Measurements from ENCODE around the gene FCHSD1. TPM values are rescaled to one million over a fixed set of nuclear protein-coding genes. Genes with fewer than 3 reads are reported as not detected.

The FCHSD1 gene
- total RNA-seq, 1 donor from 2014 or later = 28.6 TPM

DNA sequence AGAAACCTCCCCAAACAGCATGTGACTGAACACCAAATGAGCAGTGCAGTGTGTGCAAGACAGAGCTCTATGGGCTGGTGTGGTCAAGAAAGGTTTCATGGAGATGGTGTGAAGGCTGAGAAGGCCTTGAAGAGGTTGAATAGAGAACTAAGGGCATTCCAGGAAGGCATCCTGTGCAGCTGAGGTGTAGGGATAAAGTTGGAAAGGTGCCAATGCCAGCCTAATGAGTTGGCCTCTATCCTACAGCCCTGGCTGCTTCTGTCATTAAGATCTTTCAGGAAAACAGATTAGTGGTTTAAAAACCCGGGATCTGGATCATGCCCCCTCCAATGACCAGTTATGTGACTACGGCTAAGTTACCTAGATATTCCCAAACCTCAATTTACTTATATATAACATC lies 18.6 kb downstream of the FCHSD1 start:
- Mint-ChIP-seq H3K9me3 (ENCODE audit: unreplicated experiment) (no peaks in the 10 kb centered on the region), H3K4me1 (ENCODE audit: unreplicated experiment) (peaks cover 16% of the 10 kb centered on the region), H3K27me3 (ENCODE audit: unreplicated experiment) (no peaks in the 10 kb centered on the region), H3K4me3 (ENCODE audit: unreplicated experiment) (no peak overlapping the region), H3K27ac (ENCODE audit: unreplicated experiment) (no peak overlapping the region), H3K36me3 (ENCODE audit: unreplicated experiment) (peaks cover 24% of the 10 kb centered on the region)
- DNase-seq (ENCODE audit: extremely low spot score, unreplicated experiment) = no peak
- TF ChIP-seq, protein P1, sequence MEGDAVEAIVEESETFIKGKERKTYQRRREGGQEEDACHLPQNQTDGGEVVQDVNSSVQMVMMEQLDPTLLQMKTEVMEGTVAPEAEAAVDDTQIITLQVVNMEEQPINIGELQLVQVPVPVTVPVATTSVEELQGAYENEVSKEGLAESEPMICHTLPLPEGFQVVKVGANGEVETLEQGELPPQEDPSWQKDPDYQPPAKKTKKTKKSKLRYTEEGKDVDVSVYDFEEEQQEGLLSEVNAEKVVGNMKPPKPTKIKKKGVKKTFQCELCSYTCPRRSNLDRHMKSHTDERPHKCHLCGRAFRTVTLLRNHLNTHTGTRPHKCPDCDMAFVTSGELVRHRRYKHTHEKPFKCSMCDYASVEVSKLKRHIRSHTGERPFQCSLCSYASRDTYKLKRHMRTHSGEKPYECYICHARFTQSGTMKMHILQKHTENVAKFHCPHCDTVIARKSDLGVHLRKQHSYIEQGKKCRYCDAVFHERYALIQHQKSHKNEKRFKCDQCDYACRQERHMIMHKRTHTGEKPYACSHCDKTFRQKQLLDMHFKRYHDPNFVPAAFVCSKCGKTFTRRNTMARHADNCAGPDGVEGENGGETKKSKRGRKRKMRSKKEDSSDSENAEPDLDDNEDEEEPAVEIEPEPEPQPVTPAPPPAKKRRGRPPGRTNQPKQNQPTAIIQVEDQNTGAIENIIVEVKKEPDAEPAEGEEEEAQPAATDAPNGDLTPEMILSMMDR (IDR thresholded peaks at IDR 0.05) = no peak

DNA sequence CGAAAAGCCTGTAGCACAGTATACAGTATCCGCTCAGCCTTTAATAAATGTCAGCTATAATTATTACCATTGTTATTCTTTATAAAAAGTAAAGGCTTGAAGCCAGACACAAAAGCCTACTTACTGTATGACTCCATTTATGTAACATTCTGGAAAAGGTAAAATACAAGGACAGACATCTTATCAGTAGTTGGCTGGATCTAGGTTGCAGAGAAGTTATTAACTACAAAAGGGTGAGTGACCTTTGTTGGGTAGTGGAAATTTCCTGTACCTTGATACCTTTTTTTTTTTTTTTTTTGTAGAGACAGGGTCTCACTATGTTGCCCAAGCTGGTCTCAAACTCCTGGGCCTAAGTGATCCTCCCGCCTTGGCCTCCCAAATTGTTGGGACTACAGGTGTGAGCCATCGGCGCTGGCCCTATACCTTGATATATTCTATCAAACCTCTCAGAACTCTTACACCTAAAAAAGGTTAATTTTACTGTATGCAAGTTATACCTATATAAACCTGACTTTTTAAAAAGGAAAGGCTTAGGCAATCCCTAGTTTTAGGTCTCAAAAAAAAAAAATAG lies 20.6 kb downstream of the FCHSD1 start:
- no peaks in the 10 kb centered on the region for H3K27me3 Mint-ChIP-seq (ENCODE audit: unreplicated experiment)

DNA sequence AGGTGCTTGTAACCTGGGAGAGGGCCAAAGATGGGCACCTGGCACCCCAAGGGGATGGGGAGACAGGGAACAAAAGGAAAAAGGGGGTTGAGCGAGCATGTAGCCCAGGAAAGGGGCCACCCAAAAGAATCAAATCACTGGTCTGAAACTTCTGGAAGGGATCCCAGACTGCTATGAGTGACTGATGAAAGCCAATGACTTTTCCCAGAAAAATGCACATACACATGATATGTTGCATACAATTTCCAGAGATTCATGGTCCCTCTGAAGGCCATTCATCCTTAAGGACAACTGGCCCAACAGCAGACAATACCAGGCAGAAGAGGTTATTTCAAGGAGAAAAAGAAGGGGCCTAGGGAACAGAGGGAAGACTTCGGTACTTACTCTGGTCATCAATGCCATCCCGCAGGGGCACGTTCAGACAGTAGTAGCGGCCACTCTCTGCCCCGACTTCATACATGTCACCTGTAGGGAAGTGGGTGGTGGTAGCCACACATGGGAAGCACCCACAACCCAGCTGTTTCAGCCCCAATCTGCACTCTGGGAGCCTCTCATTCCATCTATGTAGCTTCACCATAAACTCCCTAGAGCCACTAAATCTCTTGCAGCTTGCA lies 22.9 kb downstream of the FCHSD1 start:
- no peak overlapping the region for H3K4me3 Mint-ChIP-seq (ENCODE audit: unreplicated experiment)
- no peak overlapping the region for H3K27ac Mint-ChIP-seq (ENCODE audit: unreplicated experiment)
- H3K27me3 Mint-ChIP-seq (ENCODE audit: unreplicated experiment) = no peaks in the 10 kb centered on the region
- TF ChIP-seq, protein P1 (IDR thresholded peaks at IDR 0.05) = no peak
- H3K4me1 Mint-ChIP-seq (ENCODE audit: unreplicated experiment) = no peaks in the 10 kb centered on the region
- H3K36me3 Mint-ChIP-seq (ENCODE audit: unreplicated experiment) = peaks cover 44% of the 10 kb centered on the region
- H3K9me3 Mint-ChIP-seq (ENCODE audit: unreplicated experiment) = no peaks in the 10 kb centered on the region
- no peak for DNase-seq (ENCODE audit: extremely low spot score, unreplicated experiment)

More for the DNA sequence above, 20.6 kb downstream of the FCHSD1 start:
- H3K4me3 Mint-ChIP-seq (ENCODE audit: unreplicated experiment) = no peak overlapping the region
- no peak overlapping the region for H3K27ac Mint-ChIP-seq (ENCODE audit: unreplicated experiment)
- H3K9me3 Mint-ChIP-seq (ENCODE audit: unreplicated experiment) = no peaks in the 10 kb centered on the region
- peaks cover 9% of the 10 kb centered on the region for H3K4me1 Mint-ChIP-seq (ENCODE audit: unreplicated experiment)
- peaks cover 35% of the 10 kb centered on the region for H3K36me3 Mint-ChIP-seq (ENCODE audit: unreplicated experiment)
- TF ChIP-seq, protein P1 (IDR thresholded peaks at IDR 0.05) = no peak
- no peak for DNase-seq (ENCODE audit: extremely low spot score, unreplicated experiment)

DNA sequence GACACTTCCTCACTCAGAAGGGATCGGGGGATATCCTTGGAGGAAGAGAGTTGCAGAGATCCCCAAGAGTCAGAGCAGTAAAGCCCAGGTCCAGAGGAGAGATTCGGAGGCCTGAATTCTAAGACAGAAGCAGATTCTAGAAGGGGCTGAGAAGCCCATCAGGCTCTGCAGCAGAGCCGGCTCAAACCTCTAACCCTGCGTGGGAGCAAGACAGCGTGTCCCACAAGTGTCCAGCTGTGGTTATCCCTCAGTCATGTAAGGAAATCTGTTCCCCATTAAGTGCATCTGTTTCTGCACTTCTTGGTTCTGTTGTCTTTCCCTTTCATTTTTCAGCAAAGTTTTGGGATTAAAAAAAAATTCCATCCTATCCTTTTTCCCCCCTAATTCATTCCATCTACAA lies 27.6 kb downstream of the FCHSD1 start:
- Mint-ChIP-seq H3K4me1 (ENCODE audit: unreplicated experiment) (peaks cover 8% of the 10 kb centered on the region), H3K27ac (ENCODE audit: unreplicated experiment) (no peak overlapping the region), H3K9me3 (ENCODE audit: unreplicated experiment) (no peaks in the 10 kb centered on the region), H3K4me3 (ENCODE audit: unreplicated experiment) (no peak overlapping the region), H3K27me3 (ENCODE audit: unreplicated experiment) (no peaks in the 10 kb centered on the region), H3K36me3 (ENCODE audit: unreplicated experiment) (peaks cover 45% of the 10 kb centered on the region)
- DNase-seq (ENCODE audit: extremely low spot score, unreplicated experiment) = no peak
- TF ChIP-seq, protein P1 (IDR thresholded peaks at IDR 0.05) = no peak

DNA sequence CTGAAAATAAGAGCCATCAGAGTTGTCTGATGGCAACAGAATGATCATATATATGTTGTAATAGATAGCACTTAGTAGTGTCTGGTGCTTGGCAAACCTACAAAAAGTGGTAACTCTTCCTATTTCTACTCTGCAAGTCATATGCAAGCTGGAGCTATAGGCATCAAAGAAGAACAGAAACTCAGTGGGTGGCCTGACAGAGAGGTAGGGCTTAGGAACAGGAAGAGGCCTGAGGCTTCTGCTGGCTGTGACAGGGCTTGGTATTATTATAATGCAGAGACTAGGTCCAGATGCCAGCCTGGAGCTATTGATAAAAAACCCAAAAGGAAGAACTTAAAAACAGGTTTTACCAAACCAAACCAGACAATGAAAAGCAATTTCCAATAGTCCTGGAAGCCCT lies 28.0 kb downstream of the FCHSD1 start:
- TF ChIP-seq, protein P1 (IDR thresholded peaks at IDR 0.05) = no peak
- H3K4me3 Mint-ChIP-seq (ENCODE audit: unreplicated experiment) = no peak overlapping the region
- H3K27me3 Mint-ChIP-seq (ENCODE audit: unreplicated experiment) = no peaks in the 10 kb centered on the region
- H3K27ac Mint-ChIP-seq (ENCODE audit: unreplicated experiment) = no peak overlapping the region
- no peak for DNase-seq (ENCODE audit: extremely low spot score, unreplicated experiment)
- peaks cover 10% of the 10 kb centered on the region for H3K4me1 Mint-ChIP-seq (ENCODE audit: unreplicated experiment)
- H3K36me3 Mint-ChIP-seq (ENCODE audit: unreplicated experiment) = peaks cover 44% of the 10 kb centered on the region
- H3K9me3 Mint-ChIP-seq (ENCODE audit: unreplicated experiment) = no peaks in the 10 kb centered on the region
